Vagina (tissue), 2 donors: Measurements from ENCODE around the gene STARD13. TPM values are rescaled to one million over a fixed set of nuclear protein-coding genes. Genes with fewer than 3 reads are reported as not detected.
"Not testable (repeated sequence)": the region's sequence is repeated elsewhere in the genome, so short reads cannot be mapped to it uniquely, and the experiment has no call there.

Source experiments
- DNase-seq, 2 donors: peaks; one replicate each; pipeline ENCODE4 v3.0.0-alpha.2; 2017; ENCODE audit errors: extremely low spot score in 2 of 2
- H3K27ac ChIP-seq: fragments of 200-600 bp; sonication (generic); one replicate; pipeline ENCODE4 v1.5.1; 2019
- H3K27me3 ChIP-seq: fragments of 200-600 bp; sonication (generic); one replicate; pipeline ENCODE4 v1.5.1; 2019
- H3K36me3 ChIP-seq, 2 donors: fragments of 200-600 bp; sonication (generic); one replicate each; pipeline ENCODE4 v1.5.1; 2017 to 2019
- H3K4me1 ChIP-seq: fragments of 200-600 bp; sonication (generic); one replicate; pipeline ENCODE4 v1.5.1; 2019
- H3K4me3 ChIP-seq, 2 donors: fragments of 200-600 bp; sonication (generic); 1 replicate in 1 of 2; 2 replicates in 1 of 2; pipeline ENCODE4 v1.5.1; 2016 to 2019
- H3K9me3 ChIP-seq: fragments of 200-600 bp; sonication (generic); one replicate; pipeline ENCODE4 v1.5.1; 2019
- CTCF ChIP-seq, 3 experiments: fragments of 450-650 bp in 2 of 3; fragments of 200-600 bp in 1 of 3; sonication (generic) in 1 of 3; IDR thresholded peaks; one replicate each; pipeline ENCODE4 v1.5.1; 2017 to 2019; ENCODE audit warnings: antibody characterized with exemption in 3 of 3, mild to moderate bottlenecking in 2 of 3, moderate library complexity in 2 of 3
- POLR2A ChIP-seq, 2 donors: fragments of 450-650 bp; IDR thresholded peaks; one replicate each; pipeline ENCODE4 v1.6.1; 2017; ENCODE audit warnings: antibody characterized with exemption in 2 of 2, mild to moderate bottlenecking in 2 of 2, moderate library complexity in 2 of 2
- POLR2AphosphoS5 ChIP-seq, 2 donors: sonication (generic); formaldehyde crosslinking; IDR thresholded peaks; one replicate each; pipeline ENCODE4 v1.9.0; 2017; ENCODE audit warnings: antibody characterized with exemption in 2 of 2, mild to moderate bottlenecking in 2 of 2, low read depth in 1 of 2; ENCODE audit not compliant: insufficient read depth in 1 of 2
- intact Hi-C: fragments of 100-400 bp; cut with DNase I; formaldehyde crosslinking; loops from one replicate; pipeline ENCODE4 v1.15.1; 2023
- total RNA-seq: library from RNA; depleted of rRNA; stranded (reverse); fragments of >200 nt; gene quantifications from one replicate; pipeline ENCODE4 v1.2.3, GENCODE V29; 2016

Gene STARD13
- total RNA-seq, 1 donor from 2014 or later: 33.1 TPM

- Histone ChIP-seq H3K36me3 (no peaks in the 10 kb centered on the region), H3K4me1 (peaks cover 47% of the 10 kb centered on the region), H3K27ac (peak overlapping the region; percentile 21), H3K9me3 (no peaks in the 10 kb centered on the region), H3K4me3 (no peak overlapping the region), H3K27me3 (no peaks in the 10 kb centered on the region)
- TF ChIP-seq CTCF (IDR thresholded peaks at IDR 0.05) (no peak), POLR2AphosphoS5 (IDR thresholded peaks at IDR 0.05; ENCODE audit: insufficient read depth in 1 of 2, low read depth in 1 of 2) (no peak), POLR2A (IDR thresholded peaks at IDR 0.05) (no peak)
- intact Hi-C loops: no loop called here
- no peak for DNase-seq
These were observed 105.3 kb downstream of the STARD13 start for GRCh38 chr13:33180122-33180804.

- peaks cover 53% of the 10 kb centered on the region for H3K4me1 ChIP-seq
- intact Hi-C loops: no loop called here
- H3K36me3 ChIP-seq: no peaks in the 10 kb centered on the region
- no peak overlapping the region for H3K4me3 ChIP-seq
- no peaks in the 10 kb centered on the region for H3K9me3 ChIP-seq
- no peak for DNase-seq
- no peaks in the 10 kb centered on the region for H3K27me3 ChIP-seq
- H3K27ac ChIP-seq: peak overlapping the region; percentile 6
- TF ChIP-seq POLR2A (IDR thresholded peaks at IDR 0.05): no peak
- no peak for TF ChIP-seq POLR2AphosphoS5 (IDR thresholded peaks at IDR 0.05; ENCODE audit: insufficient read depth in 1 of 2, low read depth in 1 of 2)
- no peak for TF ChIP-seq CTCF (IDR thresholded peaks at IDR 0.05)
These were observed 106.1 kb downstream of the STARD13 start for GRCh38 chr13:33179463-33179862.

- H3K4me3 ChIP-seq: no peak overlapping the region
- intact Hi-C loops: no loop called here
- TF ChIP-seq CTCF (IDR thresholded peaks at IDR 0.05) (no peak), POLR2A (IDR thresholded peaks at IDR 0.05) (no peak), POLR2AphosphoS5 (IDR thresholded peaks at IDR 0.05; ENCODE audit: insufficient read depth in 1 of 2, low read depth in 1 of 2) (no peak)
- H3K27me3 ChIP-seq: no peaks in the 10 kb centered on the region
- H3K9me3 ChIP-seq: no peaks in the 10 kb centered on the region
- H3K27ac ChIP-seq: peak overlapping the region; percentile 27
- peaks cover 51% of the 10 kb centered on the region for H3K4me1 ChIP-seq
- DNase-seq: no peak
- H3K36me3 ChIP-seq: no peaks in the 10 kb centered on the region
These were observed 107.2 kb downstream of the STARD13 start for GRCh38 chr13:33178209-33178840.

GRCh38 chr13:33177340-33178208 lies 108.0 kb downstream of the STARD13 start:
- H3K4me3 ChIP-seq, intact Hi-C loops, DNase-seq, H3K9me3 ChIP-seq, H3K36me3 ChIP-seq, H3K27me3 ChIP-seq: not testable (repeated sequence)
- Histone ChIP-seq H3K4me1 (peaks cover 43% of the 10 kb centered on the region), H3K27ac (peak overlapping the region; percentile 27)

GRCh38 chr13:33176526-33176925 lies 109.0 kb downstream of the STARD13 start:
- no peak overlapping the region for H3K4me3 ChIP-seq
- peak overlapping the region; percentile 74 for H3K27ac ChIP-seq
- intact Hi-C loops: no loop called here
- no peaks in the 10 kb centered on the region for H3K9me3 ChIP-seq
- TF ChIP-seq CTCF (IDR thresholded peaks at IDR 0.05): no peak
- no peak for TF ChIP-seq POLR2AphosphoS5 (IDR thresholded peaks at IDR 0.05; ENCODE audit: insufficient read depth in 1 of 2, low read depth in 1 of 2)
- TF ChIP-seq POLR2A (IDR thresholded peaks at IDR 0.05): no peak
- no peak for DNase-seq
- no peaks in the 10 kb centered on the region for H3K36me3 ChIP-seq
- H3K4me1 ChIP-seq: peaks cover 40% of the 10 kb centered on the region
- no peaks in the 10 kb centered on the region for H3K27me3 ChIP-seq
